ENCODE measurements around the gene LST1. TPM values are rescaled to one million over a fixed set of nuclear protein-coding genes. Genes with fewer than 3 reads are reported as not detected.

The LST1 gene
- total and polyA plus RNA-seq, 4 donors, result 9.6 to 164 (median 87.4) TPM

GRCh38 chr6:31558318-31558625 lies 27.8 kb upstream of the LST1 start:
- 70 to 75% methylated on average over 6 to 8 of the region's 8 CpGs for WGBS, 2 donors
- Histone ChIP-seq H3K36me3 (ENCODE audit: control insufficient read depth in 4 of 4, insufficient read depth in 4 of 4, low read length in 4 of 4) (peaks cover 6 to 20% (median 14%) of the 10 kb centered on the region in 4 donors), H3K27me3 (ENCODE audit: control insufficient read depth in 3 of 3, insufficient read depth in 3 of 3, low read length in 2 of 3) (no peaks in the 10 kb centered on the region), H3K27ac (ENCODE audit: low read depth in 1 of 2, low read length in 1 of 2) (peak overlapping the region in 1 of 2 donors; percentile 87), H3K4me3 (no peak overlapping the region), H3K9ac (ENCODE audit: insufficient read depth in 1 of 2, low read length in 2 of 2) (no peak overlapping the region), H3K4me1 (ENCODE audit: control insufficient read depth in 5 of 5, insufficient read depth in 5 of 5, low read length in 5 of 5) (peaks cover 0 to 27% (median 0%) of the 10 kb centered on the region in 5 donors), H3K9me3 (ENCODE audit: control insufficient read depth in 4 of 4, insufficient read depth in 3 of 4, low read length in 3 of 4) (no peaks in the 10 kb centered on the region)
- TF ChIP-seq CTCF (IDR thresholded peaks at IDR 0.05; ENCODE audit: control extremely low read depth, extremely low read depth), result no peak
- no peak for ATAC-seq (ENCODE audit: insufficient read depth, low FRiP score)
- no peak for DNase-seq

GRCh38 chr6:31558631-31559500 lies 27.2 kb upstream of the LST1 start:
- DNase-seq (peak in 1 of 3 donors; percentile 17), ATAC-seq (ENCODE audit: insufficient read depth, low FRiP score) (peak; percentile 36)
- Histone ChIP-seq H3K4me3 (no peak overlapping the region), H3K27ac (ENCODE audit: low read depth in 1 of 2, low read length in 1 of 2) (peak overlapping the region; percentile 24 to 87), H3K4me1 (ENCODE audit: control insufficient read depth in 5 of 5, insufficient read depth in 5 of 5, low read length in 5 of 5) (peaks cover 0 to 27% (median 0%) of the 10 kb centered on the region in 5 donors), H3K27me3 (ENCODE audit: control insufficient read depth in 3 of 3, insufficient read depth in 3 of 3, low read length in 2 of 3) (no peaks in the 10 kb centered on the region), H3K9me3 (ENCODE audit: control insufficient read depth in 4 of 4, insufficient read depth in 3 of 4, low read length in 3 of 4) (no peaks in the 10 kb centered on the region), H3K36me3 (ENCODE audit: control insufficient read depth in 4 of 4, insufficient read depth in 4 of 4, low read length in 4 of 4) (peaks cover 6 to 20% (median 13%) of the 10 kb centered on the region in 4 donors), H3K9ac (ENCODE audit: insufficient read depth in 1 of 2, low read length in 2 of 2) (no peak overlapping the region)
- no peak for TF ChIP-seq CTCF (IDR thresholded peaks at IDR 0.05; ENCODE audit: control extremely low read depth, extremely low read depth)
- WGBS, 2 donors, result 37 to 58% methylated on average over 14 of the region's 14 CpGs

- no peaks in the 10 kb centered on the region for H3K27me3 ChIP-seq (ENCODE audit: control insufficient read depth in 3 of 3, insufficient read depth in 3 of 3, low read length in 2 of 3)
- no peak for DNase-seq
- H3K27ac ChIP-seq (ENCODE audit: low read depth in 1 of 2, low read length in 1 of 2), result peak overlapping the region; percentile 24 to 87
- H3K36me3 ChIP-seq (ENCODE audit: control insufficient read depth in 4 of 4, insufficient read depth in 4 of 4, low read length in 4 of 4), result peaks cover 6 to 18% (median 11%) of the 10 kb centered on the region in 4 donors
- 45 to 50% methylated on average over 4 of the region's 4 CpGs for WGBS, 2 donors
- peaks cover 0 to 27% (median 0%) of the 10 kb centered on the region in 5 donors for H3K4me1 ChIP-seq (ENCODE audit: control insufficient read depth in 5 of 5, insufficient read depth in 5 of 5, low read length in 5 of 5)
- ATAC-seq (ENCODE audit: insufficient read depth, low FRiP score), result no peak
- no peak overlapping the region for H3K9ac ChIP-seq (ENCODE audit: insufficient read depth in 1 of 2, low read length in 2 of 2)
- no peak for TF ChIP-seq CTCF (IDR thresholded peaks at IDR 0.05; ENCODE audit: control extremely low read depth, extremely low read depth)
- no peaks in the 10 kb centered on the region for H3K9me3 ChIP-seq (ENCODE audit: control insufficient read depth in 4 of 4, insufficient read depth in 3 of 4, low read length in 3 of 4)
- no peak overlapping the region for H3K4me3 ChIP-seq
Observed at GRCh38 chr6:31559606-31559957, 26.5 kb upstream of the LST1 start.
